H1 (cell line): ENCODE data around the gene DYDC1. TPM values are rescaled to one million over a fixed set of nuclear protein-coding genes. Genes with fewer than 3 reads are reported as not detected.
"Not testable (repeated sequence)": the region's sequence is repeated elsewhere in the genome, so short reads cannot be mapped to it uniquely, and the experiment has no call there.

Experiments
- CTCF ChIA-PET: fragments of 300-600 bp; sonication (Branson Sonifier 250); formaldehyde crosslinking; loops from one replicate; lab custom pipeline; 2021; ENCODE audit not compliant: partially characterized antibody; lab: Charles Lee
- POLR2A ChIA-PET: fragments of 300-600 bp; sonication (Branson Sonifier 250); formaldehyde crosslinking; loops from one replicate; lab custom pipeline; 2021; ENCODE audit warnings: inconsistent platforms; ENCODE audit not compliant: partially characterized antibody; lab: Charles Lee
- DNase-seq, 2 experiments: peaks; one replicate each; pipeline versions ENCODE4 v3.0.0 to v3.0.0-alpha.2; 2010 to 2022; ENCODE audit warnings: low spot score in 2 of 2, low read depth in 1 of 2, mixed read lengths in 1 of 2
- FAIRE-seq: peaks from 2 replicates; lab custom pipeline; 2011; peaks lifted over from hg19 to GRCh38; lab: Jason Lieb, UNC
- H2AFZ ChIP-seq: 2 replicates; pipeline ENCODE4 v1.8.1; 2012; ENCODE audit warnings: low read length, inconsistent platforms
- H2AK5ac ChIP-seq: 2 replicates; pipeline ENCODE4 v1.6.1; 2013; ENCODE audit warnings: low read depth, low read length
- H2BK120ac ChIP-seq: replicated peaks from 2 replicates; pipeline ENCODE3; 2013; ENCODE audit warnings: low read depth, low read length, inconsistent platforms
- H2BK12ac ChIP-seq: 2 replicates; pipeline ENCODE4 v1.6.1; 2013; ENCODE audit warnings: low read depth, low read length
- H2BK15ac ChIP-seq: 2 replicates; pipeline ENCODE4 v1.6.1; 2013; ENCODE audit warnings: low read length
- H2BK20ac ChIP-seq: 2 replicates; pipeline ENCODE4 v1.6.1; 2013; ENCODE audit warnings: low read length
- H2BK5ac ChIP-seq: 2 replicates; pipeline ENCODE4 v1.6.1; 2013; ENCODE audit warnings: low read depth, low read length
- H3K14ac ChIP-seq: 2 replicates; pipeline ENCODE4 v1.6.1; 2013; ENCODE audit warnings: inconsistent platforms; ENCODE audit not compliant: insufficient read length
- H3K18ac ChIP-seq: 2 replicates; pipeline ENCODE4 v1.6.1; 2013; ENCODE audit warnings: low read length; ENCODE audit errors: extremely low read depth
- H3K23ac ChIP-seq: 2 replicates; pipeline ENCODE4 v1.6.1; 2013; ENCODE audit warnings: inconsistent platforms; ENCODE audit not compliant: insufficient read length
- H3K23me2 ChIP-seq: 2 replicates; pipeline ENCODE4 v1.6.1; 2013; ENCODE audit warnings: low read depth, low read length
- H3K27ac ChIP-seq: 2 replicates; pipeline ENCODE4 v1.6.1; 2011; ENCODE audit warnings: low read depth, low read length, inconsistent platforms
- H3K27me3 ChIP-seq, 4 experiments: replicated peaks in 1 of 4; 1 replicate in 1 of 4; 2 replicates in 3 of 4; pipeline versions ENCODE4 v1.6.1 to v1.8.1; 2011 to 2013; ENCODE audit warnings: low read length in 3 of 4, mild to moderate bottlenecking in 3 of 4, inconsistent platforms in 2 of 4, mixed read lengths in 2 of 4, moderate library complexity in 1 of 4; ENCODE audit not compliant: control insufficient read depth in 3 of 4, insufficient read depth in 3 of 4; ENCODE audit errors: extremely low read depth in 1 of 4
- H3K36me3 ChIP-seq, 4 experiments: 2 replicates each; pipeline versions ENCODE4 v1.6.1 to v1.8.1; 2011 to 2013; ENCODE audit warnings: mild to moderate bottlenecking in 4 of 4, low read length in 3 of 4, moderate library complexity in 2 of 4, control low read depth in 1 of 4, inconsistent platforms in 1 of 4; ENCODE audit not compliant: insufficient read depth in 4 of 4, control insufficient read depth in 2 of 4
- H3K4ac ChIP-seq: replicated peaks from 2 replicates; pipeline ENCODE3; 2013; ENCODE audit warnings: low read length, low read depth, mixed read lengths, inconsistent platforms; ENCODE audit not compliant: insufficient read length
- H3K4me1 ChIP-seq, 4 experiments: replicated peaks in 1 of 4; 1 replicate in 1 of 4; 2 replicates in 3 of 4; pipeline versions ENCODE4 v1.6.1 to v1.8.1; 2011 to 2013; ENCODE audit warnings: low read length in 3 of 4, inconsistent platforms in 2 of 4, mixed read lengths in 1 of 4; ENCODE audit not compliant: insufficient read depth in 4 of 4, control insufficient read depth in 3 of 4
- H3K4me2 ChIP-seq, 2 experiments: 2 replicates each; pipeline versions ENCODE4 v1.6.1 to v1.8.1; 2011 to 2013; ENCODE audit warnings: low read depth in 2 of 2, low read length in 2 of 2, control low read depth in 1 of 2, inconsistent platforms in 1 of 2, mild to moderate bottlenecking in 1 of 2; ENCODE audit not compliant: insufficient read depth in 1 of 2
- H3K4me3 ChIP-seq, 4 experiments: fragments of 200-600, 300-600 bp in 1 of 4; sonication (generic), shearing (Covaris generic), sonication (Bioruptor Twin) in 1 of 4; 2 replicates each; pipeline versions ENCODE4 v1.5.1 to v1.8.1; 2011 to 2016; ENCODE audit warnings: low read length in 4 of 4, low read depth in 3 of 4, control low read depth in 2 of 4, inconsistent platforms in 2 of 4, mild to moderate bottlenecking in 2 of 4, mixed read lengths in 1 of 4, moderate library complexity in 1 of 4; ENCODE audit not compliant: insufficient read depth in 2 of 4; ENCODE audit errors: extremely low read depth in 1 of 4
- H3K56ac ChIP-seq: replicated peaks from 2 replicates; pipeline ENCODE3; 2013; ENCODE audit warnings: low read depth, mild to moderate bottlenecking, mixed read lengths, low read length, inconsistent platforms; ENCODE audit not compliant: insufficient read length
- H3K79me1 ChIP-seq: 2 replicates; pipeline ENCODE4 v1.6.1; 2013; ENCODE audit warnings: low read depth, low read length, control low read depth
- H3K79me2 ChIP-seq, 2 experiments: 2 replicates each; pipeline versions ENCODE4 v1.6.1 to v1.8.1; 2012 to 2013; ENCODE audit warnings: low read length in 2 of 2, mild to moderate bottlenecking in 2 of 2, inconsistent platforms in 1 of 2; ENCODE audit not compliant: insufficient read depth in 2 of 2, control insufficient read depth in 1 of 2
- H3K9ac ChIP-seq, 4 experiments: replicated peaks in 1 of 4; 1 replicate in 1 of 4; 2 replicates in 3 of 4; pipeline versions ENCODE4 v1.6.1 to v1.8.1; 2011 to 2013; ENCODE audit warnings: low read depth in 3 of 4, low read length in 3 of 4, control low read depth in 2 of 4, mild to moderate bottlenecking in 2 of 4, moderate library complexity in 2 of 4, inconsistent platforms in 1 of 4; ENCODE audit errors: extremely low read depth in 1 of 4
- H3K9me3 ChIP-seq, 2 experiments: 2 replicates each; pipeline versions ENCODE4 v1.6.1 to v1.8.1; 2012 to 2013; ENCODE audit warnings: mild to moderate bottlenecking in 2 of 2, moderate library complexity in 2 of 2, control low read depth in 1 of 2, inconsistent platforms in 1 of 2, low read depth in 1 of 2, low read length in 1 of 2, mixed read lengths in 1 of 2; ENCODE audit not compliant: insufficient read depth in 2 of 2
- H4K20me1 ChIP-seq, 2 experiments: replicated peaks in 1 of 2; 2 replicates each; pipeline versions ENCODE3 to v1.8.1; 2011 to 2013; ENCODE audit warnings: inconsistent platforms in 2 of 2, low read length in 2 of 2, mild to moderate bottlenecking in 1 of 2; ENCODE audit not compliant: insufficient read depth in 2 of 2, control insufficient read depth in 1 of 2
- H4K5ac ChIP-seq: 2 replicates; pipeline ENCODE4 v1.6.1; 2013; ENCODE audit warnings: low read length, low read depth, mixed read lengths, inconsistent platforms; ENCODE audit not compliant: insufficient read length
- H4K8ac ChIP-seq: 2 replicates; pipeline ENCODE4 v1.8.0; 2013; ENCODE audit warnings: mild to moderate bottlenecking, moderate library complexity, low read length, inconsistent platforms; ENCODE audit not compliant: insufficient read depth; ENCODE audit errors: extremely low read depth
- H4K91ac ChIP-seq: replicated peaks from 2 replicates; pipeline ENCODE3; 2013; ENCODE audit warnings: low read length, mixed read lengths, inconsistent platforms; ENCODE audit not compliant: insufficient read length
- POLR2AphosphoS5 ChIP-seq: IDR thresholded peaks from 2 replicates; pipeline ENCODE4 v1.6.1; 2011; ENCODE audit warnings: low read depth, low read length
- RBBP5 ChIP-seq: IDR thresholded peaks from 2 replicates; pipeline ENCODE4 v1.7.1; 2012; ENCODE audit warnings: low read depth, mild to moderate bottlenecking, inconsistent platforms, low read length, moderate library complexity, borderline replicate concordance
- SRF ChIP-seq: IDR thresholded peaks from 2 replicates; pipeline ENCODE4 v1.6.1; 2011; ENCODE audit warnings: mild to moderate bottlenecking, low read depth, low read length, moderate library complexity
- WGBS, 2 experiments: shearing (Covaris generic) in 1 of 2; methylation state at CpG; one replicate each; pipeline versions ENCODE4 v1.1.6 to v1.1.7; 2013 to 2015; ENCODE audit warnings: low lambda C conversion rate in 2 of 2, mixed read lengths in 2 of 2, inconsistent platforms in 1 of 2, low coverage in 1 of 2, missing lambda C conversion rate in 1 of 2; ENCODE audit not compliant: insufficient replicate concordance in 2 of 2, insufficient coverage in 1 of 2, insufficient read length in 1 of 2; ENCODE audit errors: extremely low coverage in 1 of 2, missing lambda C conversion rate in 1 of 2; 5-methylcytosine and 5-hydroxymethylcytosine counted together
- polyA plus RNA-seq, 7 experiments: library from polyadenylated mRNA; depleted of rRNA in 3 of 7; stranded (reverse) in 5 of 7; unstranded in 2 of 7; fragments of >200 nt in 5 of 7; fragments of 200-250 nt in 2 of 7; gene quantifications; 1 replicate in 5 of 7; 2 replicates in 1 of 7; 4 replicates in 1 of 7; pipeline versions ENCODE4 v1.2.1 to v1.2.3, GENCODE V29; 2011 to 2013; ENCODE audit warnings: missing spikeins in 2 of 7, mixed read lengths in 2 of 7
- total RNA-seq: library from RNA; stranded (reverse); fragmentation: NEBNext Ultra II Directional; extraction: Animal tissue kit (Norgen Biotek cat#: 25700); gene quantifications from 2 replicates; pipeline ENCODE4 v1.2.1, GENCODE V29; 2021
- TF ChIP-seq, protein P1 (sequence below), 3 experiments: IDR thresholded peaks; 1 replicate in 2 of 3; 2 replicates in 1 of 3; pipeline versions ENCODE4 v1.5.1 to v1.6.1; 2011; ENCODE audit warnings: low read length in 3 of 3, mild to moderate bottlenecking in 3 of 3, inconsistent platforms in 2 of 3, low read depth in 1 of 3, moderate library complexity in 1 of 3; ENCODE audit not compliant: insufficient read depth in 1 of 3; ENCODE audit errors: control extremely low read depth in 1 of 3

Gene DYDC1
- total and polyA plus RNA-seq, 2 of the 8 experiments (the other 6 are each of a cell fraction or from before 2014, with no cell fraction given) = not detected

DNA sequence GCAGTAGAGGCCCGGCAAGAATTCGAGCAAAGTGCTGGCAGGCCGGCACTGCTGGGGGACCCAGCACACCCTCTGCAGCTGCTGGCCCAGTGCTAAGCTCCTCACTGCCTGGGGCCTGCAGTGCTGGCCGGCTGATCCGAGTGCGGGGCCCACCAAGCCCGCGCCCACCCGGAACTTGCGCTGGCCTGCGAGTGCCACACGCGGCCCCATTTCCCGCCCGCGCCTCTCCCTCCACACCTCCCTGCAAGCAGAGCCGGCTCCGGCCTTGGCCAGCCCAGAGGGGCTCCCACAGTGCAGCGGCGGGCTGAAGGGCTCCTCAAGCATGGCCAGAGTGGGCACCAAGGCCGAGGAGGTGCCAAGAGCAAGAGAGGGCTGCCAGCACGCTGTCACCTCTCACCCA is 3.1 kb upstream of the DYDC1 start (continued):
- TF ChIP-seq, protein P1, sequence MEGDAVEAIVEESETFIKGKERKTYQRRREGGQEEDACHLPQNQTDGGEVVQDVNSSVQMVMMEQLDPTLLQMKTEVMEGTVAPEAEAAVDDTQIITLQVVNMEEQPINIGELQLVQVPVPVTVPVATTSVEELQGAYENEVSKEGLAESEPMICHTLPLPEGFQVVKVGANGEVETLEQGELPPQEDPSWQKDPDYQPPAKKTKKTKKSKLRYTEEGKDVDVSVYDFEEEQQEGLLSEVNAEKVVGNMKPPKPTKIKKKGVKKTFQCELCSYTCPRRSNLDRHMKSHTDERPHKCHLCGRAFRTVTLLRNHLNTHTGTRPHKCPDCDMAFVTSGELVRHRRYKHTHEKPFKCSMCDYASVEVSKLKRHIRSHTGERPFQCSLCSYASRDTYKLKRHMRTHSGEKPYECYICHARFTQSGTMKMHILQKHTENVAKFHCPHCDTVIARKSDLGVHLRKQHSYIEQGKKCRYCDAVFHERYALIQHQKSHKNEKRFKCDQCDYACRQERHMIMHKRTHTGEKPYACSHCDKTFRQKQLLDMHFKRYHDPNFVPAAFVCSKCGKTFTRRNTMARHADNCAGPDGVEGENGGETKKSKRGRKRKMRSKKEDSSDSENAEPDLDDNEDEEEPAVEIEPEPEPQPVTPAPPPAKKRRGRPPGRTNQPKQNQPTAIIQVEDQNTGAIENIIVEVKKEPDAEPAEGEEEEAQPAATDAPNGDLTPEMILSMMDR (IDR thresholded peaks at IDR 0.05; ENCODE audit: control extremely low read depth in 1 of 3, insufficient read depth in 1 of 3, low read depth in 1 of 3, low read length in 3 of 3) = no peak
- TF ChIP-seq POLR2AphosphoS5 = no peak
- no peak for TF ChIP-seq SRF
- no peak for TF ChIP-seq RBBP5
- TF ChIP-seq, all 59 proteins: peak for 0

DNA sequence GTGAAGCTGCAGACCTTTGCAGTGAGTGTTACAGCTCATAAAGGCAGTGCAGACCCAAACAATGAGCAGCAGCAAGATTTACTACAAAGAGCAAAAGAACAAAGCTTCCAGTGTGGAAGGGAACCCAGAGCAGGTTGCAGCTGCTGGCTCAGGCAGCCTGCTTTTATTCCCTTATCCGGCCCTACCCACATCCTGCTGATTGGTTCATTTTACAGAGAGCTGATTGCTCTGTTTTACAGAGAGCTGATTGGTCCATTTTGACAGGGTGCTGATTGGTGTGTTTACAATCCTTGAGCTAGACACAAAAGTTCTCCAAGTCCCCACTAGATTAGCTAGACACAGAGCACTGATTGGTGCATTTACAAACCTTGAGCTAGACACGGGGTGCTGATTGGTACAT is 2.4 kb upstream of the DYDC1 start:
- H3K4ac ChIP-seq, H3K23ac ChIP-seq, H3K79me1 ChIP-seq, H3K36me3 ChIP-seq, H2BK120ac ChIP-seq, H3K14ac ChIP-seq, FAIRE-seq, H4K20me1 ChIP-seq, H3K56ac ChIP-seq, H4K91ac ChIP-seq, H2BK20ac ChIP-seq, H3K4me3 ChIP-seq, H3K9ac ChIP-seq, H2BK12ac ChIP-seq, H4K8ac ChIP-seq, H3K4me2 ChIP-seq, H2BK15ac ChIP-seq, H3K9me3 ChIP-seq, H2BK5ac ChIP-seq, H3K18ac ChIP-seq, H3K23me2 ChIP-seq, DNase-seq, H4K5ac ChIP-seq, H3K27me3 ChIP-seq, H3K27ac ChIP-seq, H3K79me2 ChIP-seq, H2AK5ac ChIP-seq, H2AFZ ChIP-seq: not testable (repeated sequence)
- peaks cover 0 to 11% (median 3%) of the 10 kb centered on the region in 4 experiments; a peak in 6 of 7 replicates for H3K4me1 ChIP-seq
- ChIA-PET POLR2A (interaction anchor here (1.0 kb wide), 1 partner anchor 49 kb away, joined by 3 read pairs; the partner anchor contains the start of gene PRXL2A), CTCF (interaction anchor here (0.7 to 1.7 kb wide), 3 partner anchors 11 to 98 kb away, joined by 3 to 4 read pairs (median 3); no protein-coding TSS in a partner anchor)
- WGBS, 2 experiments = 57% methylated on average over 2 of the region's 2 CpGs; no CpG with 5 or more reads in 1 of the 2 experiments
